T-cell (primary cell): ENCODE results near the gene DLG5. TPM values are rescaled to one million over a fixed set of nuclear protein-coding genes. Genes with fewer than 3 reads are reported as not detected.
A peak's percentile ranks its signal among the peaks of the same experiment; 100 is the strongest.

ENCODE experiments used
- ATAC-seq, 4 experiments: fragments of 200-7000 bp in 3 of 4; fragments of 150-1000 bp in 1 of 4; cut with Tn5 transposase; replicated peaks in 1 of 4; 1 replicate in 3 of 4; 2 replicates in 1 of 4; pipeline ENCODE4 v1.10.0; 2021; ENCODE audit warnings: moderate library complexity in 3 of 4, mild to moderate bottlenecking in 2 of 4, moderate number of reproducible peaks in 1 of 4
- CTCF ChIA-PET, 2 donors: fragments of 300-600 bp; sonication (Branson Sonifier 250); formaldehyde crosslinking; loops; one replicate each; lab custom pipeline; 2022; ENCODE audit warnings: antibody characterized with exemption in 2 of 2; lab: Charles Lee
- POLR2A ChIA-PET, 2 donors: fragments of 300-600 bp; sonication (Branson Sonifier 250); formaldehyde crosslinking; loops; one replicate each; lab custom pipeline; 2022; ENCODE audit warnings: antibody characterized with exemption in 2 of 2; lab: Charles Lee
- DNase-seq, 35 experiments: peaks; one replicate each; pipeline versions ENCODE4 v3.0.0 to v3.0.0-alpha.2; 2013 to 2023
- H3K27ac ChIP-seq: one replicate; pipeline ENCODE4 v1.5.1; 2013; ENCODE audit warnings: low read length
- H3K27me3 ChIP-seq, 2 experiments: replicated peaks in 1 of 2; 1 replicate in 1 of 2; 2 replicates in 1 of 2; pipeline versions ENCODE4 v1.6.1 to v1.7.0; 2013; ENCODE audit warnings: low read length in 1 of 2, mixed read lengths in 1 of 2; ENCODE audit not compliant: control insufficient read depth in 2 of 2, insufficient read depth in 2 of 2; ENCODE audit errors: extremely low read depth in 1 of 2
- H3K36me3 ChIP-seq, 2 donors: 1 replicate in 1 of 2; 2 replicates in 1 of 2; pipeline versions ENCODE4 v1.6.1 to v1.7.0; 2013; ENCODE audit warnings: low read length in 1 of 2; ENCODE audit not compliant: control insufficient read depth in 2 of 2, insufficient read depth in 1 of 2; ENCODE audit errors: extremely low read depth in 1 of 2
- H3K4me1 ChIP-seq, 2 experiments: 1 replicate in 1 of 2; 2 replicates in 1 of 2; pipeline versions ENCODE4 v1.6.1 to v1.7.0; 2013; ENCODE audit warnings: low read length in 2 of 2, mixed read lengths in 1 of 2; ENCODE audit not compliant: insufficient read depth in 2 of 2, control insufficient read depth in 1 of 2; ENCODE audit errors: extremely low read depth in 1 of 2
- H3K4me3 ChIP-seq, 2 donors: 1 replicate in 1 of 2; 2 replicates in 1 of 2; pipeline versions ENCODE4 v1.5.1 to v1.7.0; 2013; ENCODE audit warnings: mild to moderate bottlenecking in 2 of 2, low read length in 1 of 2, moderate library complexity in 1 of 2; ENCODE audit not compliant: control insufficient read depth in 1 of 2; ENCODE audit errors: extremely low read depth in 1 of 2
- H3K9me3 ChIP-seq: 2 replicates; pipeline ENCODE4 v1.7.0; 2013
- H3K27ac Mint-ChIP-seq, 2 donors: one replicate each; pipeline ENCODE4 v1.8.0; 2020 to 2021; ENCODE audit warnings: mild to moderate bottlenecking in 2 of 2, mixed read lengths in 2 of 2
- H3K27me3 Mint-ChIP-seq, 2 donors: one replicate each; pipeline ENCODE4 v1.8.0; 2021 to 2022; ENCODE audit warnings: mixed read lengths in 2 of 2
- H3K36me3 Mint-ChIP-seq: one replicate; pipeline ENCODE4 v1.8.0; 2021; ENCODE audit warnings: mixed read lengths
- H3K4me1 Mint-ChIP-seq, 3 donors: one replicate each; pipeline ENCODE4 v1.8.0; 2020 to 2022; ENCODE audit warnings: mixed read lengths in 3 of 3, mild to moderate bottlenecking in 1 of 3
- H3K4me3 Mint-ChIP-seq, 3 donors: one replicate each; pipeline ENCODE4 v1.8.0; 2020 to 2022; ENCODE audit warnings: mild to moderate bottlenecking in 3 of 3, mixed read lengths in 3 of 3, moderate library complexity in 3 of 3
- H3K9me3 Mint-ChIP-seq, 3 donors: one replicate each; pipeline ENCODE4 v1.8.0; 2020 to 2022; ENCODE audit warnings: mixed read lengths in 3 of 3
- WGBS: methylation state at CpG from one replicate; pipeline ENCODE4 v1.1.5; 2013; ENCODE audit warnings: missing lambda C conversion rate; ENCODE audit not compliant: insufficient coverage; 5-methylcytosine and 5-hydroxymethylcytosine counted together
- total RNA-seq, 35 experiments: library from RNA in 6 of 35; stranded (reverse) in 6 of 35; fragments of 120-200 nt in 1 of 35; gene quantifications; one replicate each; pipeline versions ENCODE4 v1.2.1 to v1.2.4 and lab custom pipeline; 2013 to 2026

DLG5 gene
- total RNA-seq, 5 donors from 2014 or later (not counting 1 experiment from before 2014, with no cell fraction given) = 1.3 to 12.8 (median 3.5) TPM

DNA sequence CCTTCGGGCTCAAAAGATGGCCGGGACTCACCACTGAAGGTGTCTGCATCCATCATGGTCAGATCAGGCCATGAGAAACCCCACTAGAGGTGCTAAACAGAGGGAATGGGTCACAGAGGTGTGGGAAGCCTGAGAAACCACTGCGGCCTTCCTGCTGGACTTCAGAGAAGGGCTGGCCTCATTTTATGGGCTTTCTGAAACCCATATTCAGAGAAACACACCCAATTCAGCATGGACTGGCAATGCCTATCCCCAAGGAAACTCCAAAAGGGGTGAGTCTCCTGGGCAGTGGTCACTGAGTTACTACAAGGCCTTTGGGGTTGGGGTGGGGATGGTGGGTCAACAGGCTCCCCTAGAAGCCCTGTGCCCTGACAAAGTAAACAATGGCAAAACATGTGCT lies 58.0 kb downstream of the DLG5 start:
- H3K27me3 Mint-ChIP-seq = no peaks in the 10 kb centered on the region
- ATAC-seq = no peak

GRCh38 chr10:77867124-77867719 lies 59.3 kb downstream of the DLG5 start:
- Histone ChIP-seq H3K36me3 (no peaks in the 10 kb centered on the region), H3K4me1 (peaks cover 2 to 10% of the 10 kb centered on the region in 2 experiments), H3K27ac (no peak overlapping the region), H3K9me3 (no peaks in the 10 kb centered on the region), H3K27me3 (no peaks in the 10 kb centered on the region), H3K4me3 (no peak overlapping the region)
- ChIA-PET CTCF (no interaction called here), POLR2A (no interaction called here)
- H3K27me3 Mint-ChIP-seq = no peaks in the 10 kb centered on the region
- DNase-seq (no peak), ATAC-seq (no peak)
- no peaks in the 10 kb centered on the region for H3K36me3 Mint-ChIP-seq
- H3K4me3 Mint-ChIP-seq = no peak overlapping the region
- H3K9me3 Mint-ChIP-seq = no peaks in the 10 kb centered on the region
- WGBS = 90% methylated on average over 3 of the region's 6 CpGs
- no peak overlapping the region for H3K27ac Mint-ChIP-seq
- H3K4me1 Mint-ChIP-seq = peaks cover 0 to 12% (median 5%) of the 10 kb centered on the region in 3 donors

More for the DNA sequence above, 58.0 kb downstream of the DLG5 start:
- Histone ChIP-seq H3K27me3 (no peaks in the 10 kb centered on the region), H3K9me3 (no peaks in the 10 kb centered on the region), H3K27ac (no peak overlapping the region), H3K36me3 (no peaks in the 10 kb centered on the region), H3K4me3 (no peak overlapping the region), H3K4me1 (peaks cover 2 to 19% of the 10 kb centered on the region in 2 experiments)
- no peaks in the 10 kb centered on the region for H3K36me3 Mint-ChIP-seq
- CTCF ChIA-PET = no interaction called here
- no peak for DNase-seq
- H3K9me3 Mint-ChIP-seq = no peaks in the 10 kb centered on the region
- POLR2A ChIA-PET = no interaction called here
- WGBS = 100% methylated on average over 1 of the region's 3 CpGs
- peaks cover under 1 to 19% (median 12%) of the 10 kb centered on the region in 3 donors for H3K4me1 Mint-ChIP-seq
- no peak overlapping the region for H3K27ac Mint-ChIP-seq
- H3K4me3 Mint-ChIP-seq = no peak overlapping the region

- peaks cover 0 to 12% (median 5%) of the 10 kb centered on the region in 3 donors for H3K4me1 Mint-ChIP-seq
- H3K27me3 Mint-ChIP-seq = no peaks in the 10 kb centered on the region
- H3K36me3 ChIP-seq = no peaks in the 10 kb centered on the region
- POLR2A ChIA-PET = no interaction called here
- DNase-seq (no peak), ATAC-seq (no peak)
- no peak overlapping the region for H3K4me3 ChIP-seq
- no peak overlapping the region for H3K27ac ChIP-seq
- H3K36me3 Mint-ChIP-seq = no peaks in the 10 kb centered on the region
- no peak overlapping the region for H3K27ac Mint-ChIP-seq
- 82% methylated on average over 1 of the region's 3 CpGs for WGBS
- no peaks in the 10 kb centered on the region for H3K27me3 ChIP-seq
- no peak overlapping the region for H3K4me3 Mint-ChIP-seq
- peaks cover 2 to 10% of the 10 kb centered on the region in 2 experiments for H3K4me1 ChIP-seq
- H3K9me3 Mint-ChIP-seq = no peaks in the 10 kb centered on the region
- CTCF ChIA-PET = no interaction called here
- no peaks in the 10 kb centered on the region for H3K9me3 ChIP-seq
These were observed 60.0 kb downstream of the DLG5 start for GRCh38 chr10:77866598-77866997.

- DNase-seq (peak in 8 of 35 experiments; percentile 6 to 36 (median 16)), ATAC-seq (peak in 1 of 4 experiments; percentile 58)
- ChIA-PET POLR2A (no interaction called here), CTCF (interaction anchor here in 1 of 2 donors (0.6 kb wide), 1 partner anchor 1153 kb away, joined by 6 read pairs; no protein-coding TSS in a partner anchor)
- Histone ChIP-seq H3K9me3 (no peaks in the 10 kb centered on the region), H3K4me1 (peaks cover 2 to 10% of the 10 kb centered on the region in 2 experiments), H3K4me3 (no peak overlapping the region), H3K36me3 (no peaks in the 10 kb centered on the region), H3K27me3 (no peaks in the 10 kb centered on the region), H3K27ac (no peak overlapping the region)
- WGBS = 61% methylated on average over 10 of the region's 17 CpGs
- Mint-ChIP-seq H3K36me3 (no peaks in the 10 kb centered on the region), H3K4me1 (peaks cover 0 to 12% (median 5%) of the 10 kb centered on the region in 3 donors), H3K9me3 (no peaks in the 10 kb centered on the region), H3K27ac (peak overlapping the region in 1 of 2 donors; percentile 21), H3K4me3 (no peak overlapping the region), H3K27me3 (no peaks in the 10 kb centered on the region)
These were observed 60.8 kb downstream of the DLG5 start for GRCh38 chr10:77865580-77866324.

- H3K9me3 ChIP-seq = no peaks in the 10 kb centered on the region
- POLR2A ChIA-PET = no interaction called here
- H3K27ac Mint-ChIP-seq = no peak overlapping the region
- H3K4me1 ChIP-seq = peaks cover 2 to 10% of the 10 kb centered on the region in 2 experiments
- no peaks in the 10 kb centered on the region for H3K36me3 Mint-ChIP-seq
- H3K27me3 Mint-ChIP-seq = no peaks in the 10 kb centered on the region
- CTCF ChIA-PET = no interaction called here
- WGBS = 91% methylated on average over 11 of the region's 11 CpGs
- H3K36me3 ChIP-seq = no peaks in the 10 kb centered on the region
- no peak overlapping the region for H3K4me3 Mint-ChIP-seq
- H3K9me3 Mint-ChIP-seq = no peaks in the 10 kb centered on the region
- DNase-seq = no peak
- no peak for ATAC-seq
- H3K27me3 ChIP-seq = no peaks in the 10 kb centered on the region
- no peak overlapping the region for H3K4me3 ChIP-seq
- H3K4me1 Mint-ChIP-seq = peaks cover 0 to 12% (median 5%) of the 10 kb centered on the region in 3 donors
- H3K27ac ChIP-seq = no peak overlapping the region
These were observed 62.3 kb downstream of the DLG5 start for GRCh38 chr10:77864151-77864851.

GRCh38 chr10:77863446-77863845 lies 63.1 kb downstream of the DLG5 start:
- no peak overlapping the region for H3K4me3 ChIP-seq
- CTCF ChIA-PET = no interaction called here
- H3K27ac Mint-ChIP-seq = no peak overlapping the region
- no peaks in the 10 kb centered on the region for H3K9me3 ChIP-seq
- ATAC-seq (no peak), DNase-seq (no peak)
- no peaks in the 10 kb centered on the region for H3K36me3 Mint-ChIP-seq
- no peaks in the 10 kb centered on the region for H3K9me3 Mint-ChIP-seq
- no peaks in the 10 kb centered on the region for H3K27me3 Mint-ChIP-seq
- H3K27ac ChIP-seq = no peak overlapping the region
- H3K4me1 ChIP-seq = peaks cover 2 to 10% of the 10 kb centered on the region in 2 experiments
- no peaks in the 10 kb centered on the region for H3K36me3 ChIP-seq
- peaks cover 0 to 12% (median 5%) of the 10 kb centered on the region in 3 donors for H3K4me1 Mint-ChIP-seq
- POLR2A ChIA-PET = no interaction called here
- no peak overlapping the region for H3K4me3 Mint-ChIP-seq
- H3K27me3 ChIP-seq = no peaks in the 10 kb centered on the region
- WGBS = 80% methylated on average over 1 of the region's 1 CpG
